Measurements from ENCODE around the gene RPS6KC1.

DNA sequence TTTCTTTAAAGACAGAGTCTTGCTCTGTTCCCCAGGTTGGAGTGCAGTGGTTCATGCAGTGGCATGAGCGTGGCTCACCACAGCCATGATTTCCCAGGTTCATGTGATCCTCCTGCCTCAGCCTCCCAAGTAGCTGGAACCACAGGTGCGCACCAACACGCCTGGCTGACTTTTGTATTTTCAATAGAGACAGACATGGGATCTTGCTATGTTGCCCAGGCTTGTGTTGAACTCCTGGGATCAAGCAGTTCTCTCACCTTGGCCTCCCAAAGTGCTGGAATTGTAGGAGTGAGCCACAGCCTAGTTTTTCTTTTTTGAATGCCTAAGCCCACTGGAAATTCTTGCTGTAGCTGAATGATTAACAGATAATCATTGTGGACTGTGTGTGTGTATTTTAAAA, 113.5 kb downstream of the RPS6KC1 start:
- TF ChIP-seq, protein P1, sequence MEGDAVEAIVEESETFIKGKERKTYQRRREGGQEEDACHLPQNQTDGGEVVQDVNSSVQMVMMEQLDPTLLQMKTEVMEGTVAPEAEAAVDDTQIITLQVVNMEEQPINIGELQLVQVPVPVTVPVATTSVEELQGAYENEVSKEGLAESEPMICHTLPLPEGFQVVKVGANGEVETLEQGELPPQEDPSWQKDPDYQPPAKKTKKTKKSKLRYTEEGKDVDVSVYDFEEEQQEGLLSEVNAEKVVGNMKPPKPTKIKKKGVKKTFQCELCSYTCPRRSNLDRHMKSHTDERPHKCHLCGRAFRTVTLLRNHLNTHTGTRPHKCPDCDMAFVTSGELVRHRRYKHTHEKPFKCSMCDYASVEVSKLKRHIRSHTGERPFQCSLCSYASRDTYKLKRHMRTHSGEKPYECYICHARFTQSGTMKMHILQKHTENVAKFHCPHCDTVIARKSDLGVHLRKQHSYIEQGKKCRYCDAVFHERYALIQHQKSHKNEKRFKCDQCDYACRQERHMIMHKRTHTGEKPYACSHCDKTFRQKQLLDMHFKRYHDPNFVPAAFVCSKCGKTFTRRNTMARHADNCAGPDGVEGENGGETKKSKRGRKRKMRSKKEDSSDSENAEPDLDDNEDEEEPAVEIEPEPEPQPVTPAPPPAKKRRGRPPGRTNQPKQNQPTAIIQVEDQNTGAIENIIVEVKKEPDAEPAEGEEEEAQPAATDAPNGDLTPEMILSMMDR (conservative IDR thresholded peaks at IDR 0.05), result no peak
- TF ChIP-seq ZFX (IDR thresholded peaks at IDR 0.05), result no peak

Data from C4-2B (cell line).